Measurements from ENCODE around the gene CGA. TPM values are rescaled to one million over a fixed set of nuclear protein-coding genes. Genes with fewer than 3 reads are reported as not detected.

The CGA gene
- polyA plus RNA-seq, 4 donors = 0.37 to 2.6 (median 0.56) TPM; not detected in 1

Other genes with a start within 250 kb of the CGA start
- gene HTR1E, start 157.6 kb downstream of the CGA start, polyA plus RNA-seq (ENCODE audit: insufficient read length in 4 of 4) = 1 to 10 TPM in 1 of 4 donors, under 1 TPM in 3; 0.58 to 4.1 (median 0.81) TPM
- gene ZNF292, start 60.5 kb upstream of the CGA start, polyA plus RNA-seq (ENCODE audit: insufficient read length in 4 of 4) = 10 to 100 TPM; 39.3 to 46.8 (median 41.6) TPM
- gene SMIM8, start 227.5 kb upstream of the CGA start, polyA plus RNA-seq (ENCODE audit: insufficient read length in 4 of 4) = 10 to 100 TPM; 20.8 to 24.3 (median 21.6) TPM
- under 1 TPM in 2 of 4 donors, not detected in 2; 0.17 to 0.32 TPM for gene GJB7, start 234.2 kb upstream of the CGA start, polyA plus RNA-seq (ENCODE audit: insufficient read length in 4 of 4)
- 1 to 10 TPM; 2.8 to 4.7 (median 3.8) TPM for gene C6orf163, start 249.7 kb upstream of the CGA start, polyA plus RNA-seq (ENCODE audit: insufficient read length in 4 of 4)

Measured in left renal pelvis (tissue), 4 donors.